Vagina (tissue), 2 donors: ENCODE data around the gene DOCK2.

Experiments used
- POLR2A ChIP-seq, 2 donors: fragments of 450-650 bp; IDR thresholded peaks; one replicate each; pipeline ENCODE4 v1.6.1; 2017; ENCODE audit warnings: antibody characterized with exemption in 2 of 2, mild to moderate bottlenecking in 2 of 2, moderate library complexity in 2 of 2
- TF ChIP-seq, protein P1 (sequence below), 3 experiments: fragments of 450-650 bp in 2 of 3; fragments of 200-600 bp in 1 of 3; sonication (generic) in 1 of 3; IDR thresholded peaks; one replicate each; pipeline ENCODE4 v1.5.1; 2017 to 2019; ENCODE audit warnings: antibody characterized with exemption in 3 of 3, mild to moderate bottlenecking in 2 of 3, moderate library complexity in 2 of 3

DNA sequence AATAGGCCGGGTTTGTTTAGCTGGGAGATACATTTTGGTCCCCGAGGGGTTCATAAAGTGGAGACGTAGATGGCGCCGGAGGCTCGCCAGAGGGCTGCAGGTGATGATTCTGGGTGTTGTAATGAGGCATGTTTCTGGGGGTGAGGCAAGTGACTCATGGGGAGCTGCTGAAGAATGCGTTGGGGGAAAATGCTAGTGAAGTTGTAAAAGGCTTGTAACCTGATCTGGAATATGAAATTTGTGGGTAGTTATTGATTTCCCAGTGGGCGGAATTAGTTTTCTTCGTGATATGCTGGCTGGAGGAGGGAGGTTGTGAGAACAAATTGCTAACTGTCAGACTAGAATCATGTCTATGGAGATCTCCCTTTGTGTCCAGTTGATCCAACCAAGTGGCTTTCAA, 158.3 kb downstream of the DOCK2 start:
- TF ChIP-seq, protein P1, sequence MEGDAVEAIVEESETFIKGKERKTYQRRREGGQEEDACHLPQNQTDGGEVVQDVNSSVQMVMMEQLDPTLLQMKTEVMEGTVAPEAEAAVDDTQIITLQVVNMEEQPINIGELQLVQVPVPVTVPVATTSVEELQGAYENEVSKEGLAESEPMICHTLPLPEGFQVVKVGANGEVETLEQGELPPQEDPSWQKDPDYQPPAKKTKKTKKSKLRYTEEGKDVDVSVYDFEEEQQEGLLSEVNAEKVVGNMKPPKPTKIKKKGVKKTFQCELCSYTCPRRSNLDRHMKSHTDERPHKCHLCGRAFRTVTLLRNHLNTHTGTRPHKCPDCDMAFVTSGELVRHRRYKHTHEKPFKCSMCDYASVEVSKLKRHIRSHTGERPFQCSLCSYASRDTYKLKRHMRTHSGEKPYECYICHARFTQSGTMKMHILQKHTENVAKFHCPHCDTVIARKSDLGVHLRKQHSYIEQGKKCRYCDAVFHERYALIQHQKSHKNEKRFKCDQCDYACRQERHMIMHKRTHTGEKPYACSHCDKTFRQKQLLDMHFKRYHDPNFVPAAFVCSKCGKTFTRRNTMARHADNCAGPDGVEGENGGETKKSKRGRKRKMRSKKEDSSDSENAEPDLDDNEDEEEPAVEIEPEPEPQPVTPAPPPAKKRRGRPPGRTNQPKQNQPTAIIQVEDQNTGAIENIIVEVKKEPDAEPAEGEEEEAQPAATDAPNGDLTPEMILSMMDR (IDR thresholded peaks at IDR 0.05) = no peak
- no peak for TF ChIP-seq POLR2A (IDR thresholded peaks at IDR 0.05)
